HL-60/S4 treated with retinoic acid at 250 ng/mL for 4 days and 3 days (cell line): ENCODE results near the gene IFITM10.

Experiments used
- in situ Hi-C: fragments of 300-500 bp; cut with MboI; formaldehyde crosslinking; loops from 2 replicates; pipeline ENCODE4 v1.7.0; 2022; ENCODE audit warnings: low sequenced_read_pairs

The IFITM10 gene

GRCh38 chr11:1742371-1742770 lies 8.0 kb downstream of the IFITM10 start:
- in situ Hi-C loops, result no loop called here

- in situ Hi-C loops, result no loop called here
Measured at GRCh38 chr11:1741741-1742140, 8.7 kb downstream of the IFITM10 start.

- in situ Hi-C loops, result no loop called here
Measured at GRCh38 chr11:1740786-1741530, 9.4 kb downstream of the IFITM10 start.

GRCh38 chr11:1739576-1739975 lies 10.8 kb downstream of the IFITM10 start:
- in situ Hi-C loops, result no loop called here

- in situ Hi-C loops, result no loop called here
Measured at GRCh38 chr11:1738380-1738779, 12.0 kb downstream of the IFITM10 start.

- in situ Hi-C loops, result no loop called here
Measured at GRCh38 chr11:1737080-1737757, 13.2 kb downstream of the IFITM10 start.

GRCh38 chr11:1736447-1736992 lies 13.9 kb downstream of the IFITM10 start:
- in situ Hi-C loops, result no loop called here

- in situ Hi-C loops, result no loop called here
Measured at GRCh38 chr11:1735271-1735670, 15.1 kb downstream of the IFITM10 start.

- in situ Hi-C loops, result no loop called here
Measured at GRCh38 chr11:1734641-1735081, 15.7 kb downstream of the IFITM10 start.

GRCh38 chr11:1733716-1734640 lies 16.4 kb downstream of the IFITM10 start:
- in situ Hi-C loops, result no loop called here

- in situ Hi-C loops, result no loop called here
Measured at GRCh38 chr11:1733009-1733715, 17.2 kb downstream of the IFITM10 start.

GRCh38 chr11:1732418-1733008 lies 17.9 kb downstream of the IFITM10 start:
- in situ Hi-C loops, result no loop called here

- in situ Hi-C loops, result no loop called here
Measured at GRCh38 chr11:1731451-1732059, 18.8 kb downstream of the IFITM10 start.

GRCh38 chr11:1730059-1730629 lies 20.3 kb downstream of the IFITM10 start:
- in situ Hi-C loops, result no loop called here

GRCh38 chr11:1729692-1730011 lies 20.7 kb downstream of the IFITM10 start:
- in situ Hi-C loops, result no loop called here

- in situ Hi-C loops, result no loop called here
Measured at GRCh38 chr11:1728931-1729691, 21.3 kb downstream of the IFITM10 start.

GRCh38 chr11:1728301-1728700 lies 22.1 kb downstream of the IFITM10 start:
- in situ Hi-C loops, result no loop called here

GRCh38 chr11:1727861-1728260 lies 22.5 kb downstream of the IFITM10 start:
- in situ Hi-C loops, result no loop called here
